ENCODE data around the gene CBX8.

DNA sequence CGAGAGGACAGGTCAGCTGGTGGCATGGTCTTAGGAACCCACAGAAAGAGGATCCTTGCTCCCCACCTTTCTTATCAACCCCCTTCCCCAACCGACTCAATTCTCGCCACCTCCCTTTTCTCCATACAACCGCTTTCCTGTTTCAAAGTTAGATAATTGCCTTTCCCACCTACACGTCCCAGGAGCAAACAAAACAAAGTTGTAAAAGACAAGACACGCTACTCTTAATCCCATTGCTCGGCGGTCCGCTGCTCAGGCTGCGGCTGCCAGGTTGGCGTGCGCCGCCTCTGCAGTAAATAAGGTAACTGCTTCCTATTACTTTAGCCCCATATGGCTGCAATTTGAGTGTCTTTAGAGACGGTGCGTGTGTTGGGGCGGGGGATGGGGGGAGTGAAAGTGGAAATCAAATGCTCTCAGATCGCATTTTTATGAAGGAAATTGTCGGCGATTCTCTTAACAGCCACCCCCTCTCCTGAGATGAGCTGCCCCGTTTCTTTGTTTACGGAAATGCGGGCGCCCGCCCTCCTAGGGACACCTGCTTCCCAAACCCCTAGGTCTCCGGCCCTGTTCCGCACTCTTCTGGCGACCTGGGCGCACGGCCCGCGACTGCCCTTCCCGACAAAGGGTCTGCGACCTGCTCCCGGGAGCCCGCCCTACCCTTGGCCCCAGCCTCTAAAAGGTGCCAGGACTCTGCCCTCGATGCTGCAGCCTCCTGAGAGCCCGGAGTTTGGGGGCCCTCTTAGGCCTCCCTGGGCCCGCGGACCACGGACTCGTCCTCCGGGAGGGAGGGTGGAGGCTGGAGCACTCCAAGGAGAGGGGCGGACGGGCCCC, 3.7 kb upstream of the CBX8 start:
- TF ChIP-seq, protein P1, sequence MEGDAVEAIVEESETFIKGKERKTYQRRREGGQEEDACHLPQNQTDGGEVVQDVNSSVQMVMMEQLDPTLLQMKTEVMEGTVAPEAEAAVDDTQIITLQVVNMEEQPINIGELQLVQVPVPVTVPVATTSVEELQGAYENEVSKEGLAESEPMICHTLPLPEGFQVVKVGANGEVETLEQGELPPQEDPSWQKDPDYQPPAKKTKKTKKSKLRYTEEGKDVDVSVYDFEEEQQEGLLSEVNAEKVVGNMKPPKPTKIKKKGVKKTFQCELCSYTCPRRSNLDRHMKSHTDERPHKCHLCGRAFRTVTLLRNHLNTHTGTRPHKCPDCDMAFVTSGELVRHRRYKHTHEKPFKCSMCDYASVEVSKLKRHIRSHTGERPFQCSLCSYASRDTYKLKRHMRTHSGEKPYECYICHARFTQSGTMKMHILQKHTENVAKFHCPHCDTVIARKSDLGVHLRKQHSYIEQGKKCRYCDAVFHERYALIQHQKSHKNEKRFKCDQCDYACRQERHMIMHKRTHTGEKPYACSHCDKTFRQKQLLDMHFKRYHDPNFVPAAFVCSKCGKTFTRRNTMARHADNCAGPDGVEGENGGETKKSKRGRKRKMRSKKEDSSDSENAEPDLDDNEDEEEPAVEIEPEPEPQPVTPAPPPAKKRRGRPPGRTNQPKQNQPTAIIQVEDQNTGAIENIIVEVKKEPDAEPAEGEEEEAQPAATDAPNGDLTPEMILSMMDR (IDR thresholded peaks at IDR 0.05), result peak in 1 of 7 experiments; percentile 2
- TF ChIP-seq POLR2A (IDR thresholded peaks at IDR 0.05), result no peak

All from body of pancreas (tissue), 4 donors.